ENCODE results near the gene MYH7.

Gene MYH7

GRCh38 chr14:23447361-23448350 lies 12.2 kb upstream of the MYH7 start:
- no peak for DNase-seq

GRCh38 chr14:23446291-23446851 lies 10.9 kb upstream of the MYH7 start:
- no peak for DNase-seq

GRCh38 chr14:23445773-23446172 lies 10.3 kb upstream of the MYH7 start:
- no peak for DNase-seq

GRCh38 chr14:23444314-23444713 lies 8.9 kb upstream of the MYH7 start:
- no peak for DNase-seq

- DNase-seq = no peak
Measured at GRCh38 chr14:23443881-23444280, 8.4 kb upstream of the MYH7 start.

GRCh38 chr14:23443411-23443812 lies 8.0 kb upstream of the MYH7 start:
- no peak for DNase-seq

GRCh38 chr14:23442721-23443356 lies 7.4 kb upstream of the MYH7 start:
- DNase-seq = no peak

- DNase-seq = no peak
Measured at GRCh38 chr14:23441076-23441475, 5.6 kb upstream of the MYH7 start.

- DNase-seq = no peak
Measured at GRCh38 chr14:23439107-23439835, 3.8 kb upstream of the MYH7 start.

- DNase-seq = no peak
Measured at GRCh38 chr14:23438101-23438971, 2.9 kb upstream of the MYH7 start.

- no peak for DNase-seq
Measured at GRCh38 chr14:23437133-23438100, 2.0 kb upstream of the MYH7 start.

GRCh38 chr14:23436327-23437132 lies 1.1 kb upstream of the MYH7 start:
- DNase-seq = no peak

- DNase-seq = no peak
Measured at GRCh38 chr14:23434488-23435222, 805 bp downstream of the MYH7 start.

- no peak for DNase-seq
Measured at GRCh38 chr14:23433457-23433856, 2.0 kb downstream of the MYH7 start.

GRCh38 chr14:23432946-23433345 lies 2.5 kb downstream of the MYH7 start:
- DNase-seq = no peak

- DNase-seq = no peak
Measured at GRCh38 chr14:23432102-23432925, 3.1 kb downstream of the MYH7 start.

GRCh38 chr14:23431486-23431885 lies 4.0 kb downstream of the MYH7 start:
- no peak for DNase-seq

GRCh38 chr14:23430723-23431085 lies 4.8 kb downstream of the MYH7 start:
- DNase-seq = no peak
